Cerebellar cortex (tissue), 1 donor: Measurements from ENCODE around the gene COPE.
A peak's percentile ranks its signal among the peaks of the same experiment; 100 is the strongest.

Experiments used
- DNase-seq: peaks from one replicate; pipeline ENCODE4 v3.0.0-alpha.2; 2015; ENCODE audit warnings: low spot score

The COPE gene

DNA sequence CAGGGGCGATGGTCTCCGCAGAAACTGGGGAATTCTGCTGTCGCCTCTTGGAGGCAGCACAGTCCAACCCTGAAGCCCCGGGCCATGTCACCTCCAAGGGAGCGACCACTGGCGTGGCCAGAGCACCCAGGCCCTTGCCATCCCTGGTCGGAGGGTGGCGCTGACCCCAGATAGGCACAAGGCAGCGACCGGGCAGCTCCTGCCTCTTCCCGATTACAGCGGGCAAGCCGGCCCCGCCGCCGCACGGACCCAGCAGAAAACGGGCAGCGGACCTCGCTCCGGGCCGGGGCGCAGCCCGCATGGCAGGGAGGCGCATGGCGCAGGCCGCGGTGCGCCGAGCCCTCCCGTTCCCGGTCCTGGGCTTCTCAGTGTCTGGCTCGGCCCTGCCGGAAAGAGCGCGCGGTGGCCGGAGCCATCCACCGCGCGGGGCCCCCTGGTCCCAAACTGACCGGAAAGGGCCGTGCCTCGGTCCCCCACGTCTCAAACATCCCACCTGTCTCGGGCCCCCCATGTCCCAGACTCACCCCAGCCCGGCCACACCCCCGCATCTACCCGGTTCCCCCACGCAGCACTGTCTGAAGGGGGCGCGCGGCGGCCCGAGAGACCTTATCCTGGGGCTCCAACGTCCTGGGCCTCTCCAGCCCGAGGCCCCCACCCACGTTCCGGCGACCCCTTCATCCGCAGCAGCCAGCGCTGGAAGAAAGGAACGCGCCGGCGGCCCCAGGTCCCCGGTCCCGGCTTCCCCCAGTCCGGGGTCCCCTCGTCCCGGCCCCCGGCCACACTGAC lies 24.0 kb downstream of the COPE start:
- peak; percentile 75 for DNase-seq

DNA sequence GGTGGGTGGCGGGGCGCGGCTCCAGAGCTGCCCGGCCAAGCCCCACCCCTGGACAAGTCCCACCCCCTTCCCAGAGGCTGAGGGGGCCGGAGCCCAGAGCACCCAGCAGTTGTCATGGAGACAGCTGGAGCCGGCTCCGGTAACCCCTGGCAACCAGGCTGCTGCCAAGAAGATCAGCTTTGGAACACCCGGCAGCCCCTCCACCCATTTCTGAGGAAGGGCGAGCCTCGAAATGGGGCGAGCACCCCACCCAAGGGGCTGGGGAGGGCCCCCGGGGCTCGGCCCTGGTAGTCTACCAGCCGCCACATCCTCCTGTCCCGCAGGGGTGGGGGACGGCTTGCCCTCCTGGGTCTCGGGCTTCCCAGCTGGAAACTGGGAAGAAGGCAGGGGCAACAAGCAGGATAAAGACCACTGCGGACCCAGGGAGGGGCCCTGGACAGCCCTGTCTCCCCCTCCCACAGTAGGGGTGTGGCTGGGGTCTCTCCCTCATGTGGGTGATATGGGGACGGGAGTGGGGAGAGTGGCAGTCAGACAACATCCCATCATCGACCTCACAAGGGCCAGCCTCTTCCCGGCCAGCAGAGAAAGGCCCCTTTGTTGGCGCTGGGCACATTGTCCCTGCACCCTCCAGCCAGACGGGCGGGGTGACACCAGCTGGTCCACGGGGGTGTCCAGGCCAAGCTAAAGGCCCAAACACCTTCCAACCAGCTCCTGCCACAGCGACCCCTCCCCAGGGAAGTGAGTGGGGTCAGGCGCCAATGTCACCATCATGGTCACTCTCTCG lies 24.7 kb downstream of the COPE start:
- DNase-seq, result peak; percentile 48

DNA sequence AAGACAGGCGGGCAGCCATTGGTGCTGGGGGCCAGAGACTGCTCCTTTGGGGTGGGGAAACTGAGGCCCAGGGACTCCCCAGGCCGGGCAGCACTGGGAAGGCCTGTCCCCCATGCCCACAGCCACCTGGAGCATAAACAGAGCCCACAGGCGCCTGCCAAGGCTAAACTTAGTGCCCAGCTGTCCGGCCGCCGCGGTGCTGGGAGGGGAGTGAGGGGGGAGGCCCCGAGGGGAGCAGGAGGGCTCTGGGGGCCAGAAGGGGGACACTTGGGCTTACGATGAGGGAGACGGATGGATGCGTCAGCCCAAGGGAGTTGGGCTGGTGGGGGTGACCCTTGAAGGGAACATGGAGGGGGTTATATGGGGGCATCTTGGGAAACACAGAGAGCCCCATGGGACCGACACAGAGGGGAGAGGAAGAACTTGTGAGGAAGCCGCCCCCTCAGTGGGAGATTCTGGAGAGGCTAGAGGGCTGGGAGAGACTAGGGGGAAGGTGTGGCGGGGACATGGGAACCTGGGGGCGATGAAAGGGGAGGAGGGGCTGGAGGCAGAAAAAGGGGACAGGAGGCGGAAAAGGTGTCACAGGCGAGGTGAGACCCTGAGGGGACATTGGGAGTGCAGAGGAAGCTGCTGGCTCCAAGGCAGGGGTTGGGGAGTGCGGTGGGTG lies 25.5 kb downstream of the COPE start:
- no peak for DNase-seq

DNA sequence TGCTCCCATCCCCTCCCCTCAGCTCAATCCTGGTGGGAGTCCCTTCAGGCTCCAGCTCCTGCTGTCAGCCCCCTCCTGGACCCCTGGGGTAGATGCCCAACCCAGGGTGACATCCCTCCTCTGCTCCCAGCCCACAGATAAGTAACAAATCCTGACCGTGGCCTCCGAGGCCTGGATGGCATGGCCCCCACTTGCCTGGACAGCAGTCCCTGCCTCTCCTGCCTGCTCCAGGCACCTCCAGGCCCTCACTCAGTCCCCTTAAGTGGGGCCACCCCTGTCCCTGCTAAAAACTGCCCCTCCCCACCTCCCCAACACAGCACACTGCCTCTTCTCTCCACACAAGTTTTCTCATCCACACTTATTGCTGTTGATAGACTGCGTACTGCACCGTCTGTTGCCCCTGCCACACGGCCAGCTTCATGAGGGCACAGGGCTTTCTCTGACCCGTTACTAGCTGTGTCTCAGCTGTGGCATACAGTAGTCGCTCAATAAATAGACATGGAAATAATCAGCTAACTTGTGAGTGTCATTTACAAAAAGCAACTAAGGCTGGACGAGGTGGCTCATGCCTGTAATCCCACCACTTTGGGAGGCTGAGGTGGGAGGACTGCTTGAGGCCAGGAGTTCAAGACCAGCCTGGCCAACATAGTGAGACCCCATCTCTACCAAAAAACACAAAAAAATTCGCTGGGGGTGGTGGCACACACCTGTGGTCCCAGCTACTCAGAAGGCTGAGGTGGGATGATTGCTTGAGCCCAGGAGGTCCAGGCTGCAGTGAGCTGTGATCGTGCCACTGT lies 29.0 kb downstream of the COPE start:
- no peak for DNase-seq

DNA sequence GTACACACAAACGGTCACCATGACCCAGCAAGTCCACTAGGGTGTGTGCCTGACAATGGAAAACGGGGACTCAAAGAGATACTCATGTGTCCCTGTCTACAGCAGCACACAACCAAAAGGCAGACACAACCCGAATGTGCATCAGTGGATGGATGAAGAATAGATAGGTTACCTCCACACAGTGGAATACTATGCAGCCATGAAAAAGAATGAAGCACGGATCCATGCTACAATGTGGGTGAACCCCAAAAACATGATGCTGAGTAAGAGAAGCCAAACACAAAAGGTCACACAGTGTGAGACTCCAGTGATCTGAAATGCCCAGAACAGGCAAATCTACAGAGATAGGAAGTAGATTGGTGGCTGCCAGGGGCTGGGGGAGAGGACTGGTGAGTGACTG lies 32.2 kb downstream of the COPE start:
- DNase-seq, result no peak

DNA sequence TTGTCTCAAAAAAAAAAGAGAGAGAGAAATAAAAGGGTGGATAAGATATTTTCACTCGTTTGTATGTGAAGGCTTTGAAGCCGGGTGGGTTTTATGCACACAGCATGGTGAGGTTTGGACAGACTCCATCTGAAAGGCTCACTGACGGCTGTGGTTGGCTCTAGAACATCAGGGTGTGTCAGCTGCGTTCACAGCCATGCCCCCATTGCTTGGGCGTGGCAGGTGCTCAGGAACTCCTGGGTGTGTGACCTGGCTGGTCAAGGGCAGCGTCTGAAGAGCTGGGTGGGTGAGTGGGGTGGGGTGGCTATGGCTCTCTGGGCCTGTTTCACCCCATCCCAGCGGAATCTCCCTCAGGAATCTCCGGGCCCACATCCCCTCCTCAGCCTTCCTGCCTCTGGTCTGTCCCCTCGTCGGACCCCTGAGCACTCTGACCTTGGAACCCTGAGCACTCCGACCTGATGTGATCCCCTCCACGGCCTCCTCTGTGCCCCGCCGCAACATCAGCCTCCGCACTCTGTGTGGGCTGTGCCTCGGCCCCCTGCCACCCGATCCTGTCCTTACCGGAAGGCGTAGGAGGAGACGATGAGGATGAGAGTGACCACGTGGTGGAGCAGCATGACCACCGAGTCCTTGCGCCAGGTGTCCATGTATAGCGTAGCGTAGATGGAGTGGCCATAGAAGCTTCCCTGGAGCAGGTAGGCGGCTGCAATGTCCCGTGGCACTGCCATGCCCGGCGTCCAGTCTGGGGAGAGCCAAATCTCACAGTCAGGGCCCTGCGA lies 35.5 kb downstream of the COPE start:
- DNase-seq, result no peak

DNA sequence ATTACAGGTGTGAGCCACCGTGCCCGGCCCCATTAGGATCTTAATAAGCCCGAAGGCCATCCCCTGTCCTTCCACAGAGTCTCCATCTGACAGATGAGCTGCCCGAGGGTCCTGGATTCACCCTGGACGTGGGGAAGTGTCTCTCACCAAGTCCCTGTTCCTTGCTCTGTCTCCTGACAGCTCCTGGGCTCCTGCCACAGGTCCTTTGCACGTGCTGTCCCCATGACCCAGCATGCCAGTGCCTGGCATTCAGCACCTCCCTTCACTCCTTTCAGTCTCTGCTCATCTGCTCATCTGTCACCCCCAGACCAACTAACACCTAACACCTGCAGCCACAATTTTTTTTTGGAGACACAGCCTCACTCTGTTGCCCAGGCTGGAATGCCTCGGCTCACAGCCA lies 37.7 kb downstream of the COPE start:
- no peak for DNase-seq

DNA sequence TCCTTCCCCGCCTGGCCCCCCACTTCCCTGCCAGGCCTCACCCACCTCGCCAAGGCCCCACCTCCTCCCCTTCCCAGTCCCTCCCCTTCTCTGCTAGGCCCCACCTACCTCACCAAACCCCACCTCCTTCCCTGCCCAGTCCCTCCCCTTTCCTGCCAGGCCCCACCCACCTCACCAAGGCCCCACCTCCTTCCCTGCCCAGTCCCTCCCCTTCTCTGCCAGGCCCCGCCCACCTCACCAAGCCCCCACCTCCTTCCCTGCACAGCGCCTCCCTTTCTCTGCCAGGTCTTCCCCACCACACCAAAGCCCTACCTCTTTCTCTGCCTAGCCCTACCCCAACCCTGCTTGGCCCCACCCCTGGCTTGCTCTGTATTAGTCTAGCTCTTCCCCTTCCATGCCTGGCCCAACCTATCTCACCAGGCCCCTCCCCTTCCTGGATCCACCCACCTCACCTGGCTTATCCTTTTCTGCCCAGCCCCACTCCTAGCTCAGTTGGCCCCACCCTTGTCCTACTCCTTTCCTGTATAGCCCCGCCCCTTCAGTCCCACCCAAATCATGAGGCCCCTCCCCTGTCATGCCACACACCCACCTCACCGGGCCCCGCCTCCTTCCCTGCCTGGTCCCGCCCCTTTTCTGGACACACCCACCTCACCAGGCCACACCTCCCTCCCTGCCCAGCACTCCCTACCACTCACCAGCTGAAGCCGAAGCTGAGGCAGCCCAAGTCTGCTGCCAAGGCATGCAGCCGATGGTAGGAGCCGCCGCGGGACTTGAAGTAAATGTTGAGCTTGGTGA lies 39.4 kb downstream of the COPE start:
- no peak for DNase-seq

DNA sequence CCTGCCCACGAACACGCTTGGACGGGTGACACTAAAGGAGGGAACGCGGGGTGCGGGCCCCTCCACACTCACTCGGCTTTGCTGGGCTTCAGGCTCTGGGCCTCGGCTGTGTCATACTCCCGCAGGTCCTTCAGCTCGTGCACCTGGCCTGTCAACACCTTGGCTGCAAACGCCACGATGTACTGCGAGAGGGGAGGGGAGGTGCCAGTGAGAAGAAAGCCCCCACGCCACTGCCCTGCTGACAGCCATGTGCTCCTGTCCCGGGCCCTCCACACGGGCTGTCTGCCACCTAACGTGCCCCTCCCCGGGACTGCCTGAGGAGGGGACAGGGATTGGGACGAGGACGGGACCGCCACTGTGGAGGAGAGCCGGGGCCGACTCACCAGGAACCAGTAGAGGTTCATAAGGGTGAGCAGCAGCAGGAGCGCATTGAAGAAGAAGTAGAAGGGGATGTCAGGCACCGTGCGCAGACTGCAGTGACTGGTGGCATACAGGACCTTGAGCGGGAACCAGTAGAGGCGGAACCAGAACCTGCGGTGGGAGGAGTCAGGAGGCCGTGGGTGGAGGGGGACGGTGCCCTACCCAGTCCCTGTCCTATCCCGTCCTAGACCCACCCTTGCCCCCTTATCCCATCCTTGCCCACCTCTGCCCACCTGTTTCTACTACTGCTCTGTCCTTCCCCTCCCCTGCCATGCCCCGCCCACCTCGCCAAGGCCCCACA lies 40.2 kb downstream of the COPE start:
- no peak for DNase-seq

DNA sequence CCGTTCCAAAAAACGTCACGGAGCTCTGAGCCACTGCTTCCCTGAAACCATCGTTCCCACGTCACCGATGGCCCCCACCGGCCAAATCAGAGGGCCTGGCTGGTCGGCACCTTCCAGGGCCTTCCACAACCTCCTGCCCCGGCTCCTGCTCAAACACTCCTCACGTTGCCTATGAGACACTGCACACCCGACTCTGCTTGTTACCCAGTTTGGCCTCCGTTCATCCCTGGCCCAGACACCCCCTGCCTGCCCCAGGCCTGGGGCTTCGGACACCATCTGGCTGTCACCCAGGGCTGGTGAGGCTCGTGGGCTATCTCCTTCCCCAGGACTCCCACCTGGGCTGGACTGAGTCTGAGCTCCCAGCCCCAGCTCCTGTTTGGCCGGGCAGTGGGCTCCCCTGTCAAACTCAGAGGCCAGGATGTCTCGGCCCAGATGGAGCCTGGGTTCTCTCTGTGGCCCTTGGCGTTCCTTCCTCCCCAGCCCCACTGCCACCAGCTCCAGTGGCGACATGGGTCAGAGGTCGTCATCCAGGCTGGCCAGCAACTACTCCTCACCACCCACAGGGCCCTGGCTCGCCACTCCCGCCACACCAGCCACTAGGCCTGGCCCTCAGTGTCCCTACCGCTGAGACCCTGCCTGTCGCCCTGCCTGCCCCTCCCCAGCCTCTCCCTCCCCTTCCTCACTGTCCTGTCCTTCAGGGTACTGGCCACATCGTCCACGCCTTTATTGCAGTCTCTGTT lies 41.0 kb downstream of the COPE start:
- no peak for DNase-seq

DNA sequence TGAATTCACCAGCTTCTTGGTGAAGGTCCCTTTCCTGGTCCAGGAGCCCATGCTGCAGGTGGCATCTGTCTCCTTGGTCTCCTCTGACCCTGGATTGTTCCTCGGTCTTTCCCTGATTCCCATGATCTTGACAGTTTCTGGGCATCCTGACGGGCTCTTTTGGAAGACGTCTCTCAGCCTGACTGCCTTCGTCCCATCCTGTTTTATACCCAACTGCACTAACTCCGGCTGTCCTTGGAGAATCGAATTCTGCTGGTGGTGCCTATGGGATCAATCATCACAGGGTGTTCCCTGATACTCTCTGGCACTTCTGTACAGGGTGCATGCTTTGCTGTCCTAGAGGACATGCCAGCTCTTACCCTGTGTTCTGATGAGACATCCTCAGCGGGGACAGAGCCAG lies 42.3 kb downstream of the COPE start:
- no peak for DNase-seq

DNA sequence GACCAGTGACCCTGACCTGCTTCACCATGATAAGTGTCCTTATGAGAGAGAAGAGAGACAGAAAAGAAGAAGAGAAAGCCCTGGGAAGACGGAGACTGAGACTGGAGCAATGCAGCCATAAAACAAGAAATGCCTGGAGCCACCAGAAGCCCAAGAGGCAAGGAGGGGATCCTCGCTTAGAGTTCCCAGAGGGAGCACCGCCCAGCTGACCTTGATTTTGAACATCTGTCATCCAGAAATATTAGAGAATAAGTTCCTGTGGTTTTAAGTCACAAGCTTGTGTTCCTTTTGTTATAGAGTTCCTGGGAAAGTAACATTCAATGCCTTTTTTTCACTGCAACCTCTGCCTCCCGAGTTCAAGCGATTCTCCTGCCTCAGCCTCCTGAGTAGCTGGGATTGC lies 43.5 kb downstream of the COPE start:
- DNase-seq, result no peak

DNA sequence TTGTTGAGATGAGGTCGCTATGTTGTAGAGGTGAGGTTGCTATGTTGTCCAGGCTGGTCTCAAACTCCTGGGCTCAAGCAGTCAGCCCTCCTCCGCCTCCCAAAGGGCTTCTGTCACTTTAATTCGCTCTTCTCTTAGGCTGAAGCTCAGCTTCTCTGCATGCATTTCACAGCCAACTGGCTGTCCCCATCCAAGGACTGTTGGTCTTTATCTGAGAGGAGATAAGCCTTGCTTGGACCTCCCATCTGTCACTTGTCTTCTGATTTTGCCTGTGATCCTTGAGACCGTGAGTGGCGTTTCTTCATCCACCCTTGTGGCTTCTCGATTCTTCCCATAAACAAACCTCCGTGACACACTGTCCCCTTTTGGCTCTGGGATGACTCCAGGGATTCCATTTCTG lies 47.6 kb downstream of the COPE start:
- peak; percentile 58 for DNase-seq

DNA sequence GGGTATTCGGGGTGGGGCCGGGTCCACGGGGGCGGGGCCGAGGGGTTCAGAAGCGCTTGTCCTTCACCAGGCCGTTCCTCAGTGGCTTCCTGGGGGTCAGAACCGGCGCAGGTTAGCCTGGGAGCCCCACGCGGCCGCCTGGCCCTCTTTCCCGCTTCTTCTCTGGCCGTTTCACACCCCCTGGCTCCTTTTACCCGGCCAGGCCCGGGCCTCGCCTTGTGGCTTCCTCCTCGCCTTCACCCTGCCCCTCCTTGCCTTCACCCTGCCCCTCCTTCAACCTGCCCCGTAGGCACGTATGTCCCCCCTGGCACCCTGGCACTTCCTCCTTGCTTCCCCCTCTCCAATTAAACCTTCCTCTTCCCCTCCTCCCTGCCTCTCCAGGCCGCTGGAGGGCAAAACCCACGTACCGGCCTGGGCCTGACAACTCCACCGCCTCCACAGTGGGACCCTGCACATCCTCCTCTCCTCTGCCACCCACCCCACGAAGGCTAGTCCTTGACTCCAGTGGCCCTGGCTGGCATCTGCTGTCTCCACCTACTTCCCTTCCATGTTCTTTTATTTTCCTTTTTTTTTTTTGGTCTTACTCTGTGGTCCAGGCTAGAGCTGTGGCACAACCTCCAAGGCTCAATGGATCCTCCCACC lies 48.5 kb downstream of the COPE start:
- DNase-seq, result no peak

DNA sequence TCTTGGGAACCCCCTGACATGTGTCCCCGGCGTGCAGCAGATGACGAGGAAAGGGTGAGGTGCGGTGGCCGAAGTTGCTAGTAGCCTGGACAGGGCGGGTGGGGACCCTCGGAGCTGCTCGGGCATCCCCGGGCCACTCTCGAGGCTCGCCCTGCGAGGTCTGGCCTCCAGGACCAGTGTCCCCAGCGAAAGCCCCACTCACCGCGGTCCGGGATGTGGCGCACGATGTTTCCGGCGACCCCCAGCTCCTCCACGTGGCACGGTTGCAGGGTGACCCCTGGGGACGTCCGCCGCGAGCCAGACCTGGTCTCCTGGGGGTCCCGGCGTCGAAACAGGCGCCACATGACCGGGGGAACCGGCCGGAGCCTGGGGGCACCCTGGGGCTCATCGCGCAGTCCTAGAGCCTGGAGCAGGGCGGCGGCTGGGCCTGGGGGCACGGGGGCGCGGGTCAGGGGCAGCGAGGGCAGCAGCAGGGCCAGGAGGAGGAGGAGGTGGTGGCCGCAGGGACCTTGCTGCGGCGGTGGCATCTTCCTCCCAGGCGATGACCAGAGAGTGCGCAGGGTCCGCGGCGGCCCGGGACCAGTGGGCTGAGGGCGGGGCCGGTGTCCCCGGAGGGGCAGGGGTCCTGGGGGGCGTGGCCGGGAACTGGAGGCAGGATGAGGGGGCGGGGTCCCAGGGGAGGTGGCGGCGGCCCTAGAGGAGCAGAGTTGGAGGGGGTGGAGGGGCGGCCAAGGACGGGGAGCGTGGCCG lies 49.2 kb downstream of the COPE start:
- DNase-seq, result no peak

DNA sequence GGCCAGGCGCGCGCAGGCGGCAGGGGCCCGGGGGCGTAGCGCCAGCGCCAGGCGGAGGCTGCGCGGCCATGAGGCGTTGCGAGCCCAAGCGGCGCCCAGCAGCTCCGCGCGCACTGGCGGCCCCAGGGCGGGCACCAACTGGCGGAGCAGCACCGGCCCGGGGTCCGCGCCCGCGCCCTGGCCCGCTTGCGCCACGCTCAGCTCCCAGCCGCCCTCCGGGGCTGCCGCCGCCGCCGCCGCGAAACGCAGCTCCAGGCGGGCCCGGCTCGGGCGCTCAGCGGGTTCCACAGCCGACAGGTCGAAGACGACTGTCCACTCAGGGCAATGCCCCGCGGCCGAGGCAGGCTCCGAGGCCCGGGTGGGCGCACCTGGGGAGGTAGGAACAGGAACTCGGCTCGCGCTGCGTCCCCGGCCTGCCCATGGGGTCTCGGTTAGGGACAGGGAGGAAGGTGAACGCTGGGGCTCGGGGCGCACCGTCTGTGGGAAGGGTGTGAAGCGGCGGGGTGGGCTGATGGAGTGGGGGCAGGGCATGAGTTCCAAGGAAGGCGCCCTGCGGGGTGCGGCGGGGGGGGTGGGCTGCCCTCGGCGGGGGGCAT lies 50.1 kb downstream of the COPE start:
- DNase-seq, result no peak

DNA sequence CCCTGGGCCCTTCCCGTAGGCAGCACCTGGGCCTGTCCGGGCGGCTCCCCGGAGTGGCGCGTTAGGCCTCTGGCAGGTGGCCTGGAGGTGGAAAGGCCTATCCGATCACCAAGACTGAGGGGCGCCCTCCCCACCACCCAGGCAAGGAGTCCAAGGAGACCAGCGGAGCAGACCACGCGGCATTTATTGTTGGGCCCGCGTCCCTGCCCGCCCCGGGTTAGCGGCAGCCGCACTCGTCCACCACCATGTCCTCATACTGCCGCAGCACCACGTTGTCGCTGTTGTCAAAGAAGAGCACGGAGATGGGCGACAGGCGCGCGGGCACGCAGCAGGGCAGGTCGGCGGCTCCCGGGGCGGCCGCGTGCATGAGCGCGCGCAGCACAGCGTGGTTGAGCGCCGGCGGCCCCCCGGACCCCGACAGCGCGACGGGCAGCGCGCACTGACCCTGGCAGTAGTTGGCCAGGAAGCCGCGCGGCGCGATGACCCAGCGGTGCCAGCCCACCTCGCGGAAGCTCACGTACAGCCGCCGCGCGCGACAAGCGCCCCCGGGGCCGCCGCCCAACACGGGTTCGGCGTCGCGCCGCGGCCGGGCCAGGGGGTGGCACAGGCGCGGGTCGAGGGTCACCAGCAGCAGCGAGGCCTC lies 50.7 kb downstream of the COPE start:
- peak; percentile 46 for DNase-seq
